ENCODE measurements around the gene SLF2.

DNA sequence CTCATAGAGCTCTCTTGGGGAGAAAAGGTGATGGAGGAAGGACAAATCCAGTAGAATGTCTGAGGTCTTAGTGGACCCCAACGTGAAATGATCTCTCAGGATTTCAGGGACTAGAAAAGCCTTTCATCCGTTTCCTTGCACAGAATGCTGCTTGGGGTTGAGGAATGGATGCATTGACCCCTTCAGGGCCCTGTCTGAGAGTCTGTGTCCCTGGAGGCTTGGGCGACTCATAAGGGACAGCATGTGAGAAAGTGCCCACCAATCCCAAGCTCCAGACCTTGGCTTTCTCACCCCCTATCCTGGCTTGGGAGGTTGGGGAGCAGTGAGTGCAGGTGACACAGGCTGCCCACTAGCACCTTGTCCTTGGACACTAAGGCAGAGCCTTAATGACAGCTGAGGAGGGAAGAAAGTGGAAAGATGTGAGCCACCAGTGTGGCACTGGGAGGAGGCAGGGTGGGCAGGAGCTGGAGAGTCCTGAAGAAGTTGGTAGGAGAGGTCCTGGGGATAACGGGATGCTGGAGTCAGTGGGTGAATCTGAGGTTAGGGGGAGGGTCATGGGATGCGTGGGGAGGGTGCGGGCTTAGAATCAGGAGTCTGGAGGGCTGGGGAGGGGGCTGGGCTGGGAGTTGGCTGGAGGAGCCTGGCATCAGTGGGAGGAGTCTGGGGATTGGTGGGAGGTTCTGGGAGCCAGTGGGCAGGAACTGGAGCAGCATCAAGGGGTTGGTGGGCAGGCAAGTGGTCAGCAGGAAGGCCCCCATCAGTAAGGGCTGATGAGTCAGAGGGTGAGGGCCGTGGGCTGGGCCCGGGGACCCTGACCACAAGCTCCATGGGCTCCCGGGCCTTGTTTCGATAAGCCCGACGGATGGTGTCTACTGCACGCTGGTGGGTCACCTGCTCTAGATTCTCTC is 95.4 kb downstream of the SLF2 start:
- TF ChIP-seq POLR2AphosphoS5 (IDR thresholded peaks at IDR 0.05; ENCODE audit: low read depth, low read length): no peak
- TF ChIP-seq SIN3A (IDR thresholded peaks at IDR 0.05; ENCODE audit: borderline replicate concordance, insufficient read depth, low read length): no peak
